ENCODE results near the gene MGAM2.

Gene MGAM2

DNA sequence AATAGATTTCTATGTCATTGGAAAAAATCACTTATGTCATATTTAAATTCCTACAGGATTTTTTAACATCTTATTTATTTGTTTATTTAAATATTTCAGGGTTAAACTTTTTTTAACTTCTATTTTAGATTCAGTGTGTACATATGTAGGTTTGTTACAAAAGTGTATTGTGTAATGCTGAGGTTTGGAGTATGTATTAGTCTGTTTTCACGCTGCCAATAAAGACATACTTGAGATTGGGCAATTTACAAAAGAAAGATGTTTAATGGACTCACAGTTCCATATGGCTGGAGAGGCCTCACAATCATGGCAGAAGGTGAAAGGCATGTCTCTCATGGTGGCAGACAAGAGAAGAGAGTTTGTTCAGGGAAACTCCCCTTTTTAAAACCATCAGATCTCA is 65.4 kb downstream of the MGAM2 start:
- Histone ChIP-seq H2AFZ (ENCODE audit: low read length) (no peak overlapping the region), H3K4me3 (ENCODE audit: low read depth, low read length, poor library complexity, severe bottlenecking) (no peak overlapping the region), H3F3A (ENCODE audit: insufficient read depth, low read length) (no peaks in the 10 kb centered on the region), H3K4me2 (ENCODE audit: low read length) (no peak overlapping the region), H3K9me3 (ENCODE audit: low read length) (no peaks in the 10 kb centered on the region), H3K79me2 (ENCODE audit: insufficient read depth, low read length) (no peaks in the 10 kb centered on the region), H3K36me3 (ENCODE audit: insufficient read depth, low read length) (no peaks in the 10 kb centered on the region), H3K27ac (ENCODE audit: low read depth, low read length, poor library complexity, severe bottlenecking) (no peak overlapping the region), H3K27me3 (ENCODE audit: insufficient read depth, low read length) (no peaks in the 10 kb centered on the region), H4K20me1 (ENCODE audit: insufficient read depth, low read length) (no peaks in the 10 kb centered on the region), H3K4me1 (ENCODE audit: insufficient read depth, low read length, severe bottlenecking) (no peaks in the 10 kb centered on the region), H3K9ac (ENCODE audit: low read length) (no peak overlapping the region), H3K9me2 (ENCODE audit: low read depth, low read length) (no peaks in the 10 kb centered on the region)
- no peak for TF ChIP-seq EZH2 (IDR thresholded peaks at IDR 0.05; ENCODE audit: borderline replicate concordance, low read length)
- TF ChIP-seq, protein P1, sequence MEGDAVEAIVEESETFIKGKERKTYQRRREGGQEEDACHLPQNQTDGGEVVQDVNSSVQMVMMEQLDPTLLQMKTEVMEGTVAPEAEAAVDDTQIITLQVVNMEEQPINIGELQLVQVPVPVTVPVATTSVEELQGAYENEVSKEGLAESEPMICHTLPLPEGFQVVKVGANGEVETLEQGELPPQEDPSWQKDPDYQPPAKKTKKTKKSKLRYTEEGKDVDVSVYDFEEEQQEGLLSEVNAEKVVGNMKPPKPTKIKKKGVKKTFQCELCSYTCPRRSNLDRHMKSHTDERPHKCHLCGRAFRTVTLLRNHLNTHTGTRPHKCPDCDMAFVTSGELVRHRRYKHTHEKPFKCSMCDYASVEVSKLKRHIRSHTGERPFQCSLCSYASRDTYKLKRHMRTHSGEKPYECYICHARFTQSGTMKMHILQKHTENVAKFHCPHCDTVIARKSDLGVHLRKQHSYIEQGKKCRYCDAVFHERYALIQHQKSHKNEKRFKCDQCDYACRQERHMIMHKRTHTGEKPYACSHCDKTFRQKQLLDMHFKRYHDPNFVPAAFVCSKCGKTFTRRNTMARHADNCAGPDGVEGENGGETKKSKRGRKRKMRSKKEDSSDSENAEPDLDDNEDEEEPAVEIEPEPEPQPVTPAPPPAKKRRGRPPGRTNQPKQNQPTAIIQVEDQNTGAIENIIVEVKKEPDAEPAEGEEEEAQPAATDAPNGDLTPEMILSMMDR (IDR thresholded peaks at IDR 0.05; ENCODE audit: low read length), result no peak

DNA sequence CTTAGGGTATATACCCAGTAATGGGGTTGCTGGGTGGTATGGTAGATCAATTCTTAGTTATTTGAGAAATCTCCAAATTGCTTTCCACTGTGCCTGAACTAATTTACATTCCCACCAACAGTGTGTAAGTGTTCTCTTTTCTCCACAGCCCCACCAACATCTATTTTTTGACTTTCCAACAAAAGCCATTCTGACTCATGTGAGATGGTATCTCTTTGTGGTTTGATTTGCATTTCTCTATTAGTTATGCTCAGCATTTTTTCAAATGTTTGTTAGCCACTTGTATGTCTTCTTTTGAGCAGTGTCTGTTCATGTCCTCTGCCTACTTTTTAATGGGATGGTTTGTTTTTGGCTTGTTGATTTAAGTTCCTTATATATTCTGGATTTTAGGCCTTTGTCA is 66.4 kb downstream of the MGAM2 start:
- Histone ChIP-seq H3K9me3 (ENCODE audit: low read length) (no peaks in the 10 kb centered on the region), H3F3A (ENCODE audit: insufficient read depth, low read length) (no peaks in the 10 kb centered on the region), H3K4me2 (ENCODE audit: low read length) (no peak overlapping the region), H3K79me2 (ENCODE audit: insufficient read depth, low read length) (no peaks in the 10 kb centered on the region), H3K9ac (ENCODE audit: low read length) (no peak overlapping the region), H3K27me3 (ENCODE audit: insufficient read depth, low read length) (no peaks in the 10 kb centered on the region), H3K27ac (ENCODE audit: low read depth, low read length, poor library complexity, severe bottlenecking) (no peak overlapping the region), H3K4me1 (ENCODE audit: insufficient read depth, low read length, severe bottlenecking) (no peaks in the 10 kb centered on the region), H3K4me3 (ENCODE audit: low read depth, low read length, poor library complexity, severe bottlenecking) (no peak overlapping the region), H3K36me3 (ENCODE audit: insufficient read depth, low read length) (no peaks in the 10 kb centered on the region), H4K20me1 (ENCODE audit: insufficient read depth, low read length) (no peaks in the 10 kb centered on the region), H3K9me2 (ENCODE audit: low read depth, low read length) (no peaks in the 10 kb centered on the region), H2AFZ (ENCODE audit: low read length) (no peak overlapping the region)
- TF ChIP-seq EZH2 (IDR thresholded peaks at IDR 0.05; ENCODE audit: borderline replicate concordance, low read length), result no peak
- TF ChIP-seq, protein P1 (IDR thresholded peaks at IDR 0.05; ENCODE audit: low read length), result no peak

DNA sequence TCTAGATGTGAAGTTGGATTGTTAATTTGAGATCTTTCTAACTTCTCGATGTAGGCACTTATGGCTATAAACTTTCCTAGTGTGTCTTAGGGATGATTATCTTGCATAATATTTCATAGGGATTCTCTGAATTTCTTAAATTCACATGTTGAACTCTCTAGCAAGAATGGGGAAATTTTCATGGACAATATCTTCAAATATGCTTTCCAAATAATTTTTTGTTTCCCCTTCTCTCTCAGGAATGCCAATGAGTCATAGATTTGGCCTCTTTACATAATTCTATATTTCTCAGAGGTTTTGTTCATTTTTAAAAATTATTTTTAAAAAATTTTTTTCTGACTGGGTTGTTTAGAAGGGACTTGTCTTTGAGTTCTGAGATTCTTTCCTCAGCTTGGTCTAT is 68.9 kb downstream of the MGAM2 start:
- Histone ChIP-seq H3K4me3 (ENCODE audit: low read depth, low read length, poor library complexity, severe bottlenecking) (no peak overlapping the region), H3K4me2 (ENCODE audit: low read length) (no peak overlapping the region), H4K20me1 (ENCODE audit: insufficient read depth, low read length) (no peaks in the 10 kb centered on the region), H3F3A (ENCODE audit: insufficient read depth, low read length) (no peaks in the 10 kb centered on the region), H3K9ac (ENCODE audit: low read length) (no peak overlapping the region), H3K4me1 (ENCODE audit: insufficient read depth, low read length, severe bottlenecking) (no peaks in the 10 kb centered on the region), H3K36me3 (ENCODE audit: insufficient read depth, low read length) (no peaks in the 10 kb centered on the region), H2AFZ (ENCODE audit: low read length) (no peak overlapping the region), H3K79me2 (ENCODE audit: insufficient read depth, low read length) (no peaks in the 10 kb centered on the region), H3K9me3 (ENCODE audit: low read length) (no peaks in the 10 kb centered on the region), H3K27ac (ENCODE audit: low read depth, low read length, poor library complexity, severe bottlenecking) (no peak overlapping the region), H3K9me2 (ENCODE audit: low read depth, low read length) (no peaks in the 10 kb centered on the region), H3K27me3 (ENCODE audit: insufficient read depth, low read length) (no peaks in the 10 kb centered on the region)
- no peak for TF ChIP-seq EZH2 (IDR thresholded peaks at IDR 0.05; ENCODE audit: borderline replicate concordance, low read length)
- TF ChIP-seq, protein P1 (IDR thresholded peaks at IDR 0.05; ENCODE audit: low read length), result no peak

Measured in OCI-LY1 (cell line).